Measurements from ENCODE around the gene SPAG17. TPM values are rescaled to one million over a fixed set of nuclear protein-coding genes. Genes with fewer than 3 reads are reported as not detected.

SPAG17 gene
- total RNA-seq, 1 donor from 2014 or later = 1.2 TPM

GRCh38 chr1:118013938-118014337, 171.1 kb downstream of the SPAG17 start:
- DNase-seq (ENCODE audit: low read depth) = no peak
- H3K4me3 ChIP-seq (ENCODE audit: low read depth, low read length) = no peak overlapping the region
- TF ChIP-seq CTCF (conservative IDR thresholded peaks at IDR 0.05; ENCODE audit: low read depth, low read length) = no peak

- no peak for DNase-seq (ENCODE audit: low read depth)
- TF ChIP-seq CTCF (conservative IDR thresholded peaks at IDR 0.05; ENCODE audit: low read depth, low read length) = no peak
These were observed 171.7 kb downstream of the SPAG17 start for GRCh38 chr1:118013336-118013735.

GRCh38 chr1:118012515-118013124, 172.4 kb downstream of the SPAG17 start:
- no peak overlapping the region for H3K4me3 ChIP-seq (ENCODE audit: low read depth, low read length)
- DNase-seq (ENCODE audit: low read depth) = no peak
- TF ChIP-seq CTCF (conservative IDR thresholded peaks at IDR 0.05; ENCODE audit: low read depth, low read length) = no peak

More at GRCh38 chr1:118013336-118013735, 171.7 kb downstream of the SPAG17 start:
- no peak overlapping the region for H3K4me3 ChIP-seq (ENCODE audit: low read depth, low read length)

- no peak for DNase-seq (ENCODE audit: low read depth)
- no peak for TF ChIP-seq CTCF (conservative IDR thresholded peaks at IDR 0.05; ENCODE audit: low read depth, low read length)
- no peak overlapping the region for H3K4me3 ChIP-seq (ENCODE audit: low read depth, low read length)
These were observed 177.0 kb downstream of the SPAG17 start for GRCh38 chr1:118008011-118008410.

GRCh38 chr1:118007391-118007790, 177.6 kb downstream of the SPAG17 start:
- no peak for DNase-seq (ENCODE audit: low read depth)
- no peak for TF ChIP-seq CTCF (conservative IDR thresholded peaks at IDR 0.05; ENCODE audit: low read depth, low read length)
- no peak overlapping the region for H3K4me3 ChIP-seq (ENCODE audit: low read depth, low read length)

GRCh38 chr1:118004312-118004711, 180.7 kb downstream of the SPAG17 start:
- TF ChIP-seq CTCF (conservative IDR thresholded peaks at IDR 0.05; ENCODE audit: low read depth, low read length) = no peak
- no peak for DNase-seq (ENCODE audit: low read depth)
- H3K4me3 ChIP-seq (ENCODE audit: low read depth, low read length) = no peak overlapping the region

GRCh38 chr1:117985973-117986372, 199.1 kb downstream of the SPAG17 start:
- no peak overlapping the region for H3K4me3 ChIP-seq (ENCODE audit: low read depth, low read length)
- no peak for DNase-seq (ENCODE audit: low read depth)
- TF ChIP-seq CTCF (conservative IDR thresholded peaks at IDR 0.05; ENCODE audit: low read depth, low read length) = no peak

Data from epithelial cell of proximal tubule (primary cell).